K562 (cell line): ENCODE data around the gene RNF217. TPM values are rescaled to one million over a fixed set of nuclear protein-coding genes. Genes with fewer than 3 reads are reported as not detected.

ENCODE experiments used
- ATAC-seq: fragments of 200-7000 bp; cut with Tn5 transposase; 3 replicates; pipeline ENCODE4 v1.9.1; 2020; ENCODE audit warnings: moderate library complexity
- BruUV-seq: library from RNA; stranded (reverse); fragments of 400-500 nt; replicated peaks from 2 replicates; lab custom pipeline; 2021; lab: Mats Ljungman, UMichigan
- CTCF ChIA-PET: fragments of 300-600 bp; formaldehyde crosslinking; extraction: SDS; loops from one replicate; lab custom pipeline; 2021; ENCODE audit warnings: low intra/inter-chr PET ratio; lab: Yijun Ruan, JAX
- POLR2A ChIA-PET: fragments of 300-600, 350-650 bp; sonication (Branson Sonifier 250); formaldehyde crosslinking; extraction: SDS; loops from one replicate; lab custom pipeline; 2021; ENCODE audit warnings: antibody characterized with exemption, inconsistent platforms; lab: Yijun Ruan, JAX
- DNase-seq, 4 experiments: peaks; one replicate each; pipeline versions ENCODE4 v3.0.0 to v3.0.0-alpha.2; 2011 to 2018; ENCODE audit warnings: low spot score in 3 of 4, mixed read lengths in 3 of 4; ENCODE audit errors: extremely low read depth in 1 of 4
- FAIRE-seq: peaks from 2 replicates; lab custom pipeline; 2011; peaks lifted over from hg19 to GRCh38; lab: Jason Lieb, UNC
- H2AFZ ChIP-seq: 2 replicates; pipeline ENCODE4 v1.6.0; 2011; ENCODE audit warnings: low read depth, low read length, control low read depth, inconsistent platforms
- H3K27ac ChIP-seq: fragments of 200-600 bp; 3 replicates; pipeline ENCODE4 v1.8.0; 2011; ENCODE audit warnings: low read depth, mild to moderate bottlenecking, control low read depth, inconsistent platforms, low read length, moderate library complexity, mixed read lengths; ENCODE audit errors: extremely low read depth
- H3K27me3 ChIP-seq, 2 experiments: fragments of 300-600 bp in 1 of 2; 2 replicates in 1 of 2; 3 replicates in 1 of 2; pipeline versions ENCODE4 v1.6.0 to v1.8.0; 2011; ENCODE audit warnings: inconsistent platforms in 2 of 2, low read length in 2 of 2, mild to moderate bottlenecking in 1 of 2, mixed read lengths in 1 of 2, moderate library complexity in 1 of 2; ENCODE audit not compliant: control insufficient read depth in 2 of 2, insufficient read depth in 2 of 2
- H3K36me3 ChIP-seq: fragments of 300-600 bp; 3 replicates; pipeline ENCODE4 v1.8.0; 2011; ENCODE audit warnings: mild to moderate bottlenecking, low read length, inconsistent platforms; ENCODE audit not compliant: control insufficient read depth, insufficient read depth
- H3K4me1 ChIP-seq, 2 experiments: fragments of 200-600 bp in 1 of 2; replicated peaks in 1 of 2; 2 replicates in 1 of 2; 3 replicates in 1 of 2; pipeline versions ENCODE4 v1.5.1 to v1.8.0; 2011; ENCODE audit warnings: inconsistent platforms in 2 of 2, low read length in 2 of 2, mild to moderate bottlenecking in 1 of 2, mixed read lengths in 1 of 2, moderate library complexity in 1 of 2; ENCODE audit not compliant: control insufficient read depth in 2 of 2, insufficient read depth in 2 of 2
- H3K4me2 ChIP-seq: 2 replicates; pipeline ENCODE4 v1.6.1; 2011; ENCODE audit warnings: low read length, control low read depth, inconsistent platforms, mixed read lengths; ENCODE audit not compliant: insufficient read depth
- H3K4me3 ChIP-seq: fragments of 200-600 bp; sonication (generic), shearing (Covaris generic); 2 replicates; pipeline ENCODE4 v1.5.1; 2016; ENCODE audit warnings: control low read depth, inconsistent platforms
- H3K79me2 ChIP-seq: fragments of 200-600 bp; 3 replicates; pipeline ENCODE4 v1.8.0; 2011; ENCODE audit warnings: low read length, inconsistent platforms; ENCODE audit not compliant: control insufficient read depth, insufficient read depth
- H3K9ac ChIP-seq, 2 experiments: 2 replicates each; pipeline versions ENCODE4 v1.6.0 to v1.6.1; 2011; ENCODE audit warnings: low read depth in 2 of 2, low read length in 2 of 2, control low read depth in 1 of 2, inconsistent platforms in 1 of 2, mild to moderate bottlenecking in 1 of 2, mixed read lengths in 1 of 2; ENCODE audit not compliant: insufficient read depth in 1 of 2
- H3K9me1 ChIP-seq: one replicate; pipeline ENCODE4 v1.6.0; 2011; ENCODE audit warnings: inconsistent platforms, mild to moderate bottlenecking, low read length, moderate library complexity; ENCODE audit not compliant: control insufficient read depth, insufficient read depth
- H3K9me3 ChIP-seq: replicated peaks from 2 replicates; pipeline ENCODE4 v1.5.1; 2011; ENCODE audit warnings: low read depth, low read length, inconsistent platforms; ENCODE audit not compliant: control insufficient read depth, insufficient read depth
- H4K20me1 ChIP-seq: replicated peaks from 2 replicates; pipeline ENCODE4 v1.6.1; 2011; ENCODE audit warnings: low read length, inconsistent platforms, mixed read lengths; ENCODE audit not compliant: control insufficient read depth, insufficient read depth
- BCOR ChIP-seq: fragments of 450-650 bp; IDR thresholded peaks from 2 replicates; pipeline ENCODE4 v1.6.1; 2016
- CCAR2 ChIP-seq: fragments of 200-400 bp; formaldehyde crosslinking; IDR thresholded peaks from 2 replicates; pipeline ENCODE4 v1.6.1; 2017; ENCODE audit warnings: mild to moderate bottlenecking, low read depth, low read length
- ELF1 ChIP-seq: fragments of 200-800 bp; sonication (Bioruptor generic); IDR thresholded peaks from 2 replicates; pipeline ENCODE4 v1.6.1; 2016; ENCODE audit warnings: missing genetic modification characterization, missing compliant biosample characterization
- NR1H2 ChIP-seq: sonication (generic); formaldehyde crosslinking; IDR thresholded peaks from 2 replicates; pipeline ENCODE4 v1.4.0; 2020; ENCODE audit warnings: mild to moderate bottlenecking, missing genetic modification reagents
- PML ChIP-seq: IDR thresholded peaks from 2 replicates; pipeline ENCODE4 v1.6.1; 2012; ENCODE audit warnings: low read length, inconsistent platforms
- PRMT5 ChIP-seq: sonication (generic); formaldehyde crosslinking; IDR thresholded peaks from 2 replicates; pipeline ENCODE4 v1.5.0; 2020; ENCODE audit warnings: missing genetic modification reagents
- RFX7 ChIP-seq: fragments of 250-450 bp; sonication (Bioruptor Pico); IDR thresholded peaks from 2 replicates; pipeline ENCODE4 v1.5.1; 2021; ENCODE audit warnings: mild to moderate bottlenecking
- TAF9B ChIP-seq: fragments of 450-650 bp; IDR thresholded peaks from 2 replicates; pipeline ENCODE4 v1.6.1; 2018; ENCODE audit warnings: mild to moderate bottlenecking; ENCODE audit not compliant: partially characterized antibody
- TEAD1 ChIP-seq, 2 experiments: fragments of 450-650 bp in 1 of 2; sonication (generic) in 1 of 2; formaldehyde crosslinking; IDR thresholded peaks; 2 replicates each; pipeline versions ENCODE4 v1.4.0 to v1.8.0; 2020 to 2022; ENCODE audit warnings: mild to moderate bottlenecking in 2 of 2, missing genetic modification reagents in 1 of 2
- TEAD4 ChIP-seq, 2 experiments: sonication (generic) in 1 of 2; formaldehyde crosslinking in 1 of 2; IDR thresholded peaks; 2 replicates each; pipeline versions ENCODE4 v1.6.1 to v1.8.0; 2012 to 2022; ENCODE audit warnings: borderline replicate concordance in 1 of 2, inconsistent platforms in 1 of 2, low read length in 1 of 2, mild to moderate bottlenecking in 1 of 2, missing genetic modification reagents in 1 of 2
- U2AF1 ChIP-seq: fragments of 200-400 bp; formaldehyde crosslinking; optimal IDR thresholded peaks from 2 replicates; pipeline ENCODE3; 2017; ENCODE audit warnings: mild to moderate bottlenecking, low read depth, low read length, moderate library complexity
- ZNF444 ChIP-seq: fragments of 250-450 bp; sonication (Bioruptor Pico); IDR thresholded peaks from 2 replicates; pipeline ENCODE4 v1.4.0; 2020; ENCODE audit warnings: mild to moderate bottlenecking, moderate library complexity
- WGBS: fragments of 100-300 bp; shearing (Covaris generic); methylation state at CpG from one replicate; pipeline ENCODE4 v1.1.6; 2016; ENCODE audit warnings: low coverage, mixed read lengths; ENCODE audit not compliant: insufficient coverage; ENCODE audit errors: missing lambda C conversion rate; 5-methylcytosine and 5-hydroxymethylcytosine counted together
- in situ Hi-C: fragments of 300-500 bp; cut with MboI; formaldehyde crosslinking; loops from 4 replicates; pipeline ENCODE4 v1.15.0; 2018; ENCODE audit warnings: inconsistent platforms, mixed read lengths
- intact Hi-C: fragments of 100-400 bp; cut with micrococcal nuclease; formaldehyde crosslinking; loops from 2 replicates; pipeline ENCODE4 v1.14.2; 2022
- polyA plus RNA-seq, 8 experiments: library from polyadenylated mRNA; depleted of rRNA in 4 of 8; stranded (reverse) in 5 of 8; unstranded in 3 of 8; fragments of >200 nt; fragmentation: Nextera tagmentation in 2 of 8; fragmentation: Illumina TruSeq in 1 of 8; extraction: Ambion mirVana in 2 of 8; extraction: Trizol in 1 of 8; gene quantifications; 2 replicates each; pipeline versions ENCODE4 v1.2.1 to v1.2.3, GENCODE V29; 2011 to 2014; ENCODE audit warnings: inconsistent platforms in 1 of 8, missing spikeins in 1 of 8
- total RNA-seq, 7 experiments: library from RNA; depleted of rRNA in 6 of 7; stranded (reverse); fragments of >200 nt in 6 of 7; fragmentation: Illumina TruSeq in 2 of 7; extraction: Trizol in 2 of 7; gene quantifications; 2 replicates each; pipeline versions ENCODE4 v1.2.1 to v1.2.3, GENCODE V29; 2011 to 2021; ENCODE audit warnings: low replicate concordance in 1 of 7
- TF ChIP-seq, protein P1 (sequence below): sonication (generic); formaldehyde crosslinking; IDR thresholded peaks from 2 replicates; pipeline ENCODE4 v1.8.0; 2022; ENCODE audit warnings: mild to moderate bottlenecking, missing genetic modification reagents
- TF ChIP-seq, protein P2 (sequence below): fragments of 250-450 bp; sonication (Bioruptor Pico); IDR thresholded peaks from 2 replicates; pipeline ENCODE4 v1.4.0; 2020; ENCODE audit warnings: borderline replicate concordance

Gene RNF217
- total and polyA plus RNA-seq, 9 of the 15 experiments (the other 6 are each of a cell fraction or from before 2014, with no cell fraction given) = 2.9 to 25.6 (median 12.0) TPM

GRCh38 chr6:124987291-124987690 is 25.1 kb downstream of the RNF217 start:
- peaks cover 97% of the 10 kb centered on the region for H3K79me2 ChIP-seq
- intact Hi-C loops = no loop called here
- TF ChIP-seq, protein P1, sequence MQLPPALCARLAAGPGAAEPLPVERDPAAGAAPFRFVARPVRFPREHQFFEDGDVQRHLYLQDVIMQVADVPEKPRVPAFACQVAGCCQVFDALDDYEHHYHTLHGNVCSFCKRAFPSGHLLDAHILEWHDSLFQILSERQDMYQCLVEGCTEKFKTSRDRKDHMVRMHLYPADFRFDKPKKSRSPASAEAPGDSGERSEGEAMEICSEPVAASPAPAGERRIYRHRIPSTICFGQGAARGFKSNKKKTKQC (CRISPR knock-in tag) = no peak
- TF ChIP-seq PML (no peak), TAF9B (no peak), ELF1 (tag) (no peak), TEAD1 (CRISPR knock-in tag; IDR thresholded peaks at IDR 0.05) (no peak), NR1H2 (no peak), U2AF1 (no peak), ZNF444 (CRISPR knock-in tag) (no peak), TEAD4 (IDR thresholded peaks at IDR 0.05; ENCODE audit: low read length) (no peak), TEAD4 (CRISPR knock-in tag; IDR thresholded peaks at IDR 0.05; ENCODE audit: borderline replicate concordance) (no peak), BCOR (no peak), CCAR2 (no peak), PRMT5 (CRISPR knock-in tag) (no peak), RFX7 (CRISPR knock-in tag) (no peak)
- TF ChIP-seq, protein P2, sequence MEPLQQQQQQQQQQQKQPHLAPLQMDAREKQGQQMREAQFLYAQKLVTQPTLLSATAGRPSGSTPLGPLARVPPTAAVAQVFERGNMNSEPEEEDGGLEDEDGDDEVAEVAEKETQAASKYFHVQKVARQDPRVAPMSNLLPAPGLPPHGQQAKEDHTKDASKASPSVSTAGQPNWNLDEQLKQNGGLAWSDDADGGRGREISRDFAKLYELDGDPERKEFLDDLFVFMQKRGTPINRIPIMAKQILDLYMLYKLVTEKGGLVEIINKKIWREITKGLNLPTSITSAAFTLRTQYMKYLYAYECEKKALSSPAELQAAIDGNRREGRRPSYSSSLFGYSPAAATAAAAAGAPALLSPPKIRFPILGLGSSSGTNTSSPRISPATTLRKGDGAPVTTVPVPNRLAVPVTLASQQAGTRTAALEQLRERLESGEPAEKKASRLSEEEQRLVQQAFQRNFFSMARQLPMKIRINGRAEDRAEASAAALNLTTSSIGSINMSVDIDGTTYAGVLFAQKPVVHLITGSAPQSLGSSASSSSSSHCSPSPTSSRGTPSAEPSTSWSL (CRISPR knock-in tag) = no peak
- TF ChIP-seq, all 486 proteins: peak for 0

More at GRCh38 chr6:124987291-124987690, 25.1 kb downstream of the RNF217 start:
- Histone ChIP-seq H3K27me3 (no peaks in the 10 kb centered on the region), H3K9me1 (no peaks in the 10 kb centered on the region), H3K27ac (no peak overlapping the region), H3K36me3 (peaks cover 36% of the 10 kb centered on the region), H3K9ac (no peak overlapping the region), H3K4me2 (no peak overlapping the region), H3K9me3 (no peaks in the 10 kb centered on the region), H2AFZ (no peak overlapping the region), H3K4me3 (no peak overlapping the region), H3K4me1 (peaks cover 7 to 18% of the 10 kb centered on the region in 2 experiments), H4K20me1 (peaks cover 2% of the 10 kb centered on the region; the same call in 1 of the 2 replicates)
- no peak for DNase-seq
- BruUV-seq = no TSS peak
- ChIA-PET POLR2A (interaction anchor here (1.1 to 2.2 kb wide), 3 partner anchors 13 to 16 kb away, joined by 3 to 5 read pairs (median 5); no protein-coding TSS in a partner anchor), CTCF (no interaction called here)
- FAIRE-seq = no peak
- ATAC-seq = no peak
- 100% methylated on average over 1 of the region's 1 CpG for WGBS
- in situ Hi-C loops = no loop called here
